ENCODE results near the gene CENPU.

CENPU gene

DNA sequence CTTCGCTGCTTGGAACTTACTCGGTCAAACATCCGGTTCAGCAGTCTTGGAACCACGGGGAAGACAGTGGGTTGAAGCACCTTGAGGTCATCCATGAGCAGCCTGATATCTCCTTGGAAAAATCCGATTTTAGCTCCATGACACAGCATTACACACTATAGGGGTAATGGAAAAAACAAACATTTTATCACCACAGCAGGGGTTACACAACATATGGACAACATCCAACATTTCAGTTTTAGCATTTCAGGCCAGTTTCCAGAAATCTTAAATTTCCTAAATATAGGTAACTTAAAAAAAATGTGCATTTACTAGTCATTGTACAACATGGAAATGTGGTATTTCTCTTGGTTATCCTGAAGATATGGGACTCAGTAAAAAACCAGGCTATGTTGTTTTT is 34.4 kb upstream of the CENPU start:
- Histone ChIP-seq H3K9me3 (ENCODE audit: control insufficient read depth in 5 of 5, low read length in 5 of 5) (no peaks in the 10 kb centered on the region), H3K27ac (ENCODE audit: low read depth, low read length) (peak overlapping the region; percentile 63), H3K4me3 (ENCODE audit: low read depth in 1 of 5, low read length in 5 of 5) (no peak overlapping the region), H3K27me3 (ENCODE audit: control insufficient read depth in 5 of 5, insufficient read depth in 4 of 5, low read length in 5 of 5) (no peaks in the 10 kb centered on the region), H3K36me3 (ENCODE audit: control insufficient read depth in 5 of 5, insufficient read depth in 5 of 5, low read length in 5 of 5) (peaks cover 60 to 98% (median 80%) of the 10 kb centered on the region in 5 donors), H3K4me1 (ENCODE audit: control insufficient read depth in 5 of 5, insufficient read depth in 5 of 5, low read length in 5 of 5) (peaks cover 0 to 10% (median 0%) of the 10 kb centered on the region in 5 donors), H3K9ac (ENCODE audit: low read length in 5 of 5) (no peak overlapping the region)

- peaks cover 0 to 22% (median 8%) of the 10 kb centered on the region in 5 donors for H3K4me1 ChIP-seq (ENCODE audit: control insufficient read depth in 5 of 5, insufficient read depth in 5 of 5, low read length in 5 of 5)
- no peaks in the 10 kb centered on the region for H3K9me3 ChIP-seq (ENCODE audit: control insufficient read depth in 5 of 5, low read length in 5 of 5)
- H3K4me3 ChIP-seq (ENCODE audit: low read depth in 1 of 5, low read length in 5 of 5): no peak overlapping the region
- H3K27me3 ChIP-seq (ENCODE audit: control insufficient read depth in 5 of 5, insufficient read depth in 4 of 5, low read length in 5 of 5): no peaks in the 10 kb centered on the region
- H3K9ac ChIP-seq (ENCODE audit: low read length in 5 of 5): peak overlapping the region in 1 of 5 donors; percentile 10
- peak overlapping the region; percentile 63 for H3K27ac ChIP-seq (ENCODE audit: low read depth, low read length)
- H3K36me3 ChIP-seq (ENCODE audit: control insufficient read depth in 5 of 5, insufficient read depth in 5 of 5, low read length in 5 of 5): peaks cover 47 to 97% (median 78%) of the 10 kb centered on the region in 5 donors
These were observed 32.5 kb upstream of the CENPU start for GRCh38 chr4:184766446-184766845.

DNA sequence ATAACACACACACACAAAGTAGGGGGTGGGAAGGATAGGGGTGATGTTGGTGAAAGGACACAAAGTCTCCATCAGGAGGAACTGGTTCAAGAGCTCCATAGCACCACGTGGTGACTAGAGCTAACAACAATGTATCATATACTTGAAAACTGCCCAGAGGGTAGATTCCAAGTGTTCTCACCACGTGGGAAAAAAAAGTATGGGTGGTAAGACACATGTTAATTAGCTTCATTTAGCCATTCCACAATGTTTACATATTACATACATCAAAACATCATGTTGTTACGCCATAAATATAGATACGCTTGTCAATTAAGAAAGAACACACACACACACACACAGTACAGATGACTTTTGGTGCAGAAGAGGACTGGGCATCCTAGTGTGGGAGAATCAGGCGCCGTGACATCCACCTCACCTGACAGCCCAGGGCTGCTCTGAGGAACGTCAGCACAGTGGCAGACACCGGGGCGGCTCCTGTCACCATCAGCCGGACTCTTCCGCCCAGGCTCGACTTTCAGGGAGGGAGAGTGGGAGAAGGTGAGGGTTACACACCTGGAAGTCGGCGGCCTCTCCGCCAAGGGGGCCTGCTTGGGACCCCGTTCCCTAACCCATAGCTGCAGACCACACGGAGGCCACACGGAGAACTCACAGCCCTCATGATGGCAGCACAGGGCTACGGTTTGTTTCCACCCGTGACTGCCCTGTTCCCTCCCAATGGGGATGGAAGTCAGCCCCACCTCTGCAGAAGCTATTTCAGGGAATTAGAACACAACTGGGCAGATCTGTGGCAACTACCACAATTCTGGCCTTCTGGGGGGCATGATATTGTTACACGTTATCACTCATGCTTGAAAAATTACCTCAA is 31.8 kb upstream of the CENPU start:
- Histone ChIP-seq H3K4me3 (ENCODE audit: low read depth in 1 of 5, low read length in 5 of 5) (no peak overlapping the region), H3K36me3 (ENCODE audit: control insufficient read depth in 5 of 5, insufficient read depth in 5 of 5, low read length in 5 of 5) (peaks cover 50 to 95% (median 84%) of the 10 kb centered on the region in 5 donors), H3K4me1 (ENCODE audit: control insufficient read depth in 5 of 5, insufficient read depth in 5 of 5, low read length in 5 of 5) (peaks cover 0 to 25% (median 8%) of the 10 kb centered on the region in 5 donors), H3K9me3 (ENCODE audit: control insufficient read depth in 5 of 5, low read length in 5 of 5) (no peaks in the 10 kb centered on the region), H3K27ac (ENCODE audit: low read depth, low read length) (peak overlapping the region; percentile 63), H3K9ac (ENCODE audit: low read length in 5 of 5) (no peak overlapping the region), H3K27me3 (ENCODE audit: control insufficient read depth in 5 of 5, insufficient read depth in 4 of 5, low read length in 5 of 5) (no peaks in the 10 kb centered on the region)

DNA sequence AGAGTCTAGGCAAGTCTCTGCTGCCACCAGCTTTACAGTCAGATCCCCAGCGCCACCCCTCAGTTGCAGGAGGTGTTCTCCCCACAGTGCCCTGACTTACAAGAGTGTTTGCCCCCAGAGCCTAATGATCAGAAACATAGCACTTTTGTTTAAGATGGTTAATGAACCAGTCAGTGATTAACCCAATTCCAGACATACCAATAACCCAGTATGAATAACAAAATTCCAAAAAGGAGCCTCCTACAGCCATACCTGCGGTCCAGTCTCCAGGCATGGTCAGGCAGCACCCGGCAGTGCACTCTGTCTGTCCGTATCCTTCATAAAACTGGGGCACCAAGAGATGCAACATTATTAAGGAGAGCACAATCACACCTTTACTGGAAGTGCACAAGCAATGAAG is 30.7 kb upstream of the CENPU start:
- Histone ChIP-seq H3K27ac (ENCODE audit: low read depth, low read length) (peak overlapping the region; percentile 72), H3K9ac (ENCODE audit: low read length in 5 of 5) (no peak overlapping the region), H3K36me3 (ENCODE audit: control insufficient read depth in 5 of 5, insufficient read depth in 5 of 5, low read length in 5 of 5) (peaks cover 50 to 94% (median 84%) of the 10 kb centered on the region in 5 donors), H3K27me3 (ENCODE audit: control insufficient read depth in 5 of 5, insufficient read depth in 4 of 5, low read length in 5 of 5) (no peaks in the 10 kb centered on the region), H3K4me1 (ENCODE audit: control insufficient read depth in 5 of 5, insufficient read depth in 5 of 5, low read length in 5 of 5) (peaks cover 0 to 33% (median 10%) of the 10 kb centered on the region in 5 donors), H3K4me3 (ENCODE audit: low read depth in 1 of 5, low read length in 5 of 5) (no peak overlapping the region), H3K9me3 (ENCODE audit: control insufficient read depth in 5 of 5, low read length in 5 of 5) (no peaks in the 10 kb centered on the region)

DNA sequence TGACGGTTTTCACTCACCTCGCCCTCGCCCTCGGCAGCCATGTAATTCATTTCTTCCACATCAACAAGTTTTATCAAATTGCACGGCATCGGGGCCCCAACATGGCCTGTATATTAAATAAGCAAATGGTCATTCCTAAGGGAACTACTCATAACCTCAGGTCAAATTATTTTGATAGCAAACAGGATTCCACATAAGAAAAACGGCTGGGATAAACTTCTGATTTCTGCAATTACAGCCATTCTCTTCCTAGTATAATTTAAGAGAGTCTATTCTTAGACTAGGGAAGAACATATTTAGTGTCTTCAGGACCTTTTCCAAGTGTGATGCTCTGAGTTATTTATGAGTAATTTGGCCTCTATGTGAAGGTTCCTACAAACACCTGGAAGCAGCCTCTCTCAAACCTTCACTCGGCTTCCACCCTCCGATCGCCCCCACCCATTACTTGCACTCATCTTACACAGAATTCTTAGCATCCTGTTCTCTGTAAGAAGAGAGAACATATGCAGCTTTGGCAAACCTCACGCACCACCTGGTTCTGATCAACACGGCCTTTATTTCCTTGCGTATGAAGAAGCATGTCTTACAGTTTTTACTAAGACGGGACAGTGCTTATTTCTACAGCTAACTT is 29.4 kb upstream of the CENPU start:
- Histone ChIP-seq H3K27me3 (ENCODE audit: control insufficient read depth in 5 of 5, insufficient read depth in 4 of 5, low read length in 5 of 5) (no peaks in the 10 kb centered on the region), H3K4me3 (ENCODE audit: low read depth in 1 of 5, low read length in 5 of 5) (no peak overlapping the region), H3K9ac (ENCODE audit: low read length in 5 of 5) (peak overlapping the region in 1 of 5 donors; percentile 59), H3K9me3 (ENCODE audit: control insufficient read depth in 5 of 5, low read length in 5 of 5) (no peaks in the 10 kb centered on the region), H3K36me3 (ENCODE audit: control insufficient read depth in 5 of 5, insufficient read depth in 5 of 5, low read length in 5 of 5) (peaks cover 47 to 81% (median 73%) of the 10 kb centered on the region in 5 donors), H3K4me1 (ENCODE audit: control insufficient read depth in 5 of 5, insufficient read depth in 5 of 5, low read length in 5 of 5) (peaks cover 0 to 35% (median 10%) of the 10 kb centered on the region in 5 donors), H3K27ac (ENCODE audit: low read depth, low read length) (peak overlapping the region; percentile 72)

- Histone ChIP-seq H3K4me1 (ENCODE audit: control insufficient read depth in 5 of 5, insufficient read depth in 5 of 5, low read length in 5 of 5) (peaks cover 0 to 45% (median 16%) of the 10 kb centered on the region in 5 donors), H3K36me3 (ENCODE audit: control insufficient read depth in 5 of 5, insufficient read depth in 5 of 5, low read length in 5 of 5) (peaks cover 39 to 77% (median 63%) of the 10 kb centered on the region in 5 donors), H3K9me3 (ENCODE audit: control insufficient read depth in 5 of 5, low read length in 5 of 5) (no peaks in the 10 kb centered on the region), H3K27me3 (ENCODE audit: control insufficient read depth in 5 of 5, insufficient read depth in 4 of 5, low read length in 5 of 5) (no peaks in the 10 kb centered on the region), H3K4me3 (ENCODE audit: low read depth in 1 of 5, low read length in 5 of 5) (no peak overlapping the region), H3K27ac (ENCODE audit: low read depth, low read length) (peak overlapping the region; percentile 72), H3K9ac (ENCODE audit: low read length in 5 of 5) (no peak overlapping the region)
These were observed 28.2 kb upstream of the CENPU start for GRCh38 chr4:184762100-184762499.

DNA sequence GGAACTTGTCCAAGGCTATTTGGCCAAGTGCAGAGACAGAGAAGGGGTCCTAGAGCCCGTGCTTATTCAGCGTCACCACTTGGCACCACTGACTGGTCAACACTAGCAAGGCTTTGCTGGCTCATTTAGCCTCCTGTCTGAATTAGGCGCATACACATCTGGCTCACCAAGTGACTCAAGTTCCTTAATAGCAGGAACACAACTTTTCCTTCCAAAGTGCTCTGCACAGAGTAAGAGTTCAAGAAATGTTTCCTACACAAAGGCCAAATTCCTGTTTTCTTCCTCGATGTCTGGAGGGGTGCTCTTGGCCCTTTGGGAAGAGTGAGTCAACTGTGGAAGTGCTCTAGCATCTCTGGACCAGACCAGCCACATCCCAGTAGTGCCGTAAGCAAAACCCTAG is 26.8 kb upstream of the CENPU start:
- no peak overlapping the region for H3K4me3 ChIP-seq (ENCODE audit: low read depth in 1 of 5, low read length in 5 of 5)
- H3K9me3 ChIP-seq (ENCODE audit: control insufficient read depth in 5 of 5, low read length in 5 of 5): no peaks in the 10 kb centered on the region
- H3K27me3 ChIP-seq (ENCODE audit: control insufficient read depth in 5 of 5, insufficient read depth in 4 of 5, low read length in 5 of 5): no peaks in the 10 kb centered on the region
- peaks cover 42 to 76% (median 55%) of the 10 kb centered on the region in 5 donors for H3K36me3 ChIP-seq (ENCODE audit: control insufficient read depth in 5 of 5, insufficient read depth in 5 of 5, low read length in 5 of 5)
- no peak overlapping the region for H3K9ac ChIP-seq (ENCODE audit: low read length in 5 of 5)
- H3K27ac ChIP-seq (ENCODE audit: low read depth, low read length): peak overlapping the region; percentile 32
- H3K4me1 ChIP-seq (ENCODE audit: control insufficient read depth in 5 of 5, insufficient read depth in 5 of 5, low read length in 5 of 5): peaks cover 0 to 59% (median 28%) of the 10 kb centered on the region in 5 donors

DNA sequence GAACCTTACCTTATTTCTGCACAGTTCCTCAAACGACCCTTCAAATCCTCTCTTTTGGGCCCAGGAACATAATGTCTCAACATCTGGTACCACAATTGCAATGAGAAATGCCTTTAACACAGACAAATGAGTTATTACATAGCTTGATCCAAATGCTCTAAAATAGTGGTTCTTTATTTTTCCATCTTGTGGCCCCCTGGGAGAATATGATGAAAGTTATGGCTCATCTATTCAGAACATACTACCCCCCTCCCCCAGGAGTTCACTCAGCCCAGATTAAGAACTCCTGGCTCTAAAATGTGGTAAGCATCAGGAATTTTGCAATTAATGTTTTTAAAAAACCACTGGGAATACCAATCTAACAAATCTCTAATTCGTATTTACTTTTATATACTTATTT is 23.9 kb upstream of the CENPU start:
- no peaks in the 10 kb centered on the region for H3K27me3 ChIP-seq (ENCODE audit: control insufficient read depth in 5 of 5, insufficient read depth in 4 of 5, low read length in 5 of 5)
- no peak overlapping the region for H3K9ac ChIP-seq (ENCODE audit: low read length in 5 of 5)
- H3K9me3 ChIP-seq (ENCODE audit: control insufficient read depth in 5 of 5, low read length in 5 of 5): no peaks in the 10 kb centered on the region
- no peak overlapping the region for H3K4me3 ChIP-seq (ENCODE audit: low read depth in 1 of 5, low read length in 5 of 5)
- H3K36me3 ChIP-seq (ENCODE audit: control insufficient read depth in 5 of 5, insufficient read depth in 5 of 5, low read length in 5 of 5): peaks cover 40 to 68% (median 48%) of the 10 kb centered on the region in 5 donors
- H3K27ac ChIP-seq (ENCODE audit: low read depth, low read length): peak overlapping the region; percentile 90
- H3K4me1 ChIP-seq (ENCODE audit: control insufficient read depth in 5 of 5, insufficient read depth in 5 of 5, low read length in 5 of 5): peaks cover 0 to 52% (median 31%) of the 10 kb centered on the region in 5 donors

DNA sequence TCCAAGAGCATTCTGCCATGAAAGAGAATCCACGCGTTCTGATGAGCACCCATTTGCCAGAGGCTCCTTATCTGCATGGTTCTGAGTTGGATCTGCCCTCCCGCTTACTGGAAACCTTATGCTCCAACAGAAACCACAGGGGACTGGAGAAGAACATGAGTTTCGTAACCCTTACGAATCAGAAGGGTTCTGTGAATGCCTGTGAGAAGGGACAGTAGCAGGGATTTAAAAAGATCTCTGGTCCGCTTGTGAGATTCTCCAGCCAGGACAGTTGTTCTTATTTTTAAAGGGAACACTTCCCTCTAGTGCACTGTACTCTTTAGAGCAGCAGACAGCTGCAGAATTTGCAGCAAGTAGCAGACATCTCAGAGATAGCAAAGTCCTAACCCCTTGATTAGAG is 22.5 kb upstream of the CENPU start:
- Histone ChIP-seq H3K4me3 (ENCODE audit: low read depth in 1 of 5, low read length in 5 of 5) (no peak overlapping the region), H3K27ac (ENCODE audit: low read depth, low read length) (peak overlapping the region; percentile 90), H3K9me3 (ENCODE audit: control insufficient read depth in 5 of 5, low read length in 5 of 5) (no peaks in the 10 kb centered on the region), H3K27me3 (ENCODE audit: control insufficient read depth in 5 of 5, insufficient read depth in 4 of 5, low read length in 5 of 5) (no peaks in the 10 kb centered on the region), H3K36me3 (ENCODE audit: control insufficient read depth in 5 of 5, insufficient read depth in 5 of 5, low read length in 5 of 5) (peaks cover 34 to 54% (median 36%) of the 10 kb centered on the region in 5 donors), H3K4me1 (ENCODE audit: control insufficient read depth in 5 of 5, insufficient read depth in 5 of 5, low read length in 5 of 5) (peaks cover 0 to 44% (median 30%) of the 10 kb centered on the region in 5 donors), H3K9ac (ENCODE audit: low read length in 5 of 5) (peak overlapping the region in 1 of 5 donors; percentile 83)

- Histone ChIP-seq H3K27ac (ENCODE audit: low read depth, low read length) (peak overlapping the region; percentile 90), H3K27me3 (ENCODE audit: control insufficient read depth in 5 of 5, insufficient read depth in 4 of 5, low read length in 5 of 5) (no peaks in the 10 kb centered on the region), H3K4me1 (ENCODE audit: control insufficient read depth in 5 of 5, insufficient read depth in 5 of 5, low read length in 5 of 5) (peaks cover 0 to 49% (median 39%) of the 10 kb centered on the region in 5 donors), H3K9ac (ENCODE audit: low read length in 5 of 5) (peak overlapping the region in 2 of 5 donors; percentile 32 to 83), H3K9me3 (ENCODE audit: control insufficient read depth in 5 of 5, low read length in 5 of 5) (no peaks in the 10 kb centered on the region), H3K36me3 (ENCODE audit: control insufficient read depth in 5 of 5, insufficient read depth in 5 of 5, low read length in 5 of 5) (peaks cover 25 to 45% (median 29%) of the 10 kb centered on the region in 5 donors), H3K4me3 (ENCODE audit: low read depth in 1 of 5, low read length in 5 of 5) (no peak overlapping the region)
These were observed 21.4 kb upstream of the CENPU start for GRCh38 chr4:184755278-184755677.

Measured in subcutaneous abdominal adipose tissue (tissue), 5 donors.